Umbilical cord (tissue), 2 donors: ENCODE results near the gene ADCY4. TPM values are rescaled to one million over a fixed set of nuclear protein-coding genes. Genes with fewer than 3 reads are reported as not detected.

Experiments
- DNase-seq: peaks from one replicate; pipeline ENCODE4 v3.0.0-alpha.2; 2015; ENCODE audit warnings: low spot score
- total RNA-seq: library from RNA; depleted of rRNA; stranded (reverse); fragments of >200 nt; gene quantifications from one replicate; pipeline ENCODE4 v1.2.3, GENCODE V29; 2014; ENCODE audit warnings: low replicate concordance; ENCODE audit not compliant: insufficient read depth

The ADCY4 gene
- total RNA-seq, 1 donor from 2014 or later, result 8.2 TPM

- DNase-seq, result no peak
Observed at GRCh38 chr14:24277606-24278321, 57.1 kb downstream of the ADCY4 start.

GRCh38 chr14:24277071-24277470, 57.8 kb downstream of the ADCY4 start:
- DNase-seq, result no peak

- DNase-seq, result no peak
Observed at GRCh38 chr14:24274101-24274543, 60.7 kb downstream of the ADCY4 start.

GRCh38 chr14:24273422-24273998, 61.4 kb downstream of the ADCY4 start:
- DNase-seq, result no peak

- DNase-seq, result peak; percentile 52
Observed at GRCh38 chr14:24272467-24272866, 62.4 kb downstream of the ADCY4 start.

GRCh38 chr14:24271834-24272263, 63.0 kb downstream of the ADCY4 start:
- no peak for DNase-seq

- peak; percentile 91 for DNase-seq
Observed at GRCh38 chr14:24271134-24271833, 63.6 kb downstream of the ADCY4 start, which contains the start of gene RABGGTA. Gene RABGGTA (minus strand): TSS chr14:24271597. CDS start chr14:24271115, 482 bp downstream.

- DNase-seq, result no peak
Observed at GRCh38 chr14:24270537-24271133, 64.2 kb downstream of the ADCY4 start.

GRCh38 chr14:24269910-24270536, 64.8 kb downstream of the ADCY4 start:
- no peak for DNase-seq

GRCh38 chr14:24269368-24269767, 65.5 kb downstream of the ADCY4 start:
- no peak for DNase-seq

Other genes with a start within 250 kb of the ADCY4 start
- 13.2 TPM for gene PCK2, start 240.8 kb downstream of the ADCY4 start, total RNA-seq
- gene DCAF11, start 220.3 kb downstream of the ADCY4 start, total RNA-seq, result 37.3 TPM
- 0.24 TPM for gene NRL, start 220.1 kb downstream of the ADCY4 start, total RNA-seq
- gene FITM1, start 204.4 kb downstream of the ADCY4 start, total RNA-seq, result 3.6 TPM
- 35.4 TPM for gene PSME1, start 198.9 kb downstream of the ADCY4 start, total RNA-seq
- 25.3 TPM for gene EMC9, start 193.5 kb downstream of the ADCY4 start, total RNA-seq
- gene PSME2, start 188.5 kb downstream of the ADCY4 start, total RNA-seq, result 17.1 TPM
- 22.6 TPM for gene RNF31, start 187.6 kb downstream of the ADCY4 start, total RNA-seq
- 133 TPM for gene IRF9, start 173.8 kb downstream of the ADCY4 start, total RNA-seq
- gene REC8, start 163.0 kb downstream of the ADCY4 start, total RNA-seq, result 10.1 TPM
- gene IPO4, start 146.3 kb downstream of the ADCY4 start, total RNA-seq, result 7.7 TPM
- 49.6 TPM for gene TM9SF1, start 139.6 kb downstream of the ADCY4 start, total RNA-seq
- gene TSSK4, start 129.4 kb downstream of the ADCY4 start, total RNA-seq, result not detected
- 5.3 TPM for gene CHMP4A, start 121.6 kb downstream of the ADCY4 start, total RNA-seq
- gene MDP1, start 119.0 kb downstream of the ADCY4 start, total RNA-seq, result 3.9 TPM
- 68.6 TPM for gene NEDD8, start 102.7 kb downstream of the ADCY4 start, total RNA-seq
- gene GMPR2, start 102.1 kb downstream of the ADCY4 start, total RNA-seq, result 49.4 TPM
- gene TINF2, start 92.4 kb downstream of the ADCY4 start, total RNA-seq, result 33.2 TPM
- gene TGM1, start 71.9 kb downstream of the ADCY4 start, total RNA-seq, result 9.4 TPM
- 14.0 TPM for gene RABGGTA, start 63.5 kb downstream of the ADCY4 start, total RNA-seq
- 45.3 TPM for gene DHRS1, start 35.3 kb downstream of the ADCY4 start, total RNA-seq
- gene NOP9, start 35.2 kb downstream of the ADCY4 start, total RNA-seq, result 12.5 TPM
- gene CIDEB, start 27.1 kb downstream of the ADCY4 start, total RNA-seq, result 4.8 TPM
- gene LTB4R2, start 24.9 kb downstream of the ADCY4 start, total RNA-seq, result 8.9 TPM
- gene LTB4R, start 23.6 kb downstream of the ADCY4 start, total RNA-seq, result 1.4 TPM
- gene RIPK3, start 4.9 kb upstream of the ADCY4 start, total RNA-seq, result 5.3 TPM
- gene NFATC4, start 33.1 kb upstream of the ADCY4 start, total RNA-seq, result 40.0 TPM
- gene NYNRIN, start 63.9 kb upstream of the ADCY4 start, total RNA-seq, result 30.8 TPM
- 4.1 TPM for gene CBLN3, start 94.6 kb upstream of the ADCY4 start, total RNA-seq
- gene KHNYN, start 94.9 kb upstream of the ADCY4 start, total RNA-seq, result 80.2 TPM
- gene SDR39U1, start 107.7 kb upstream of the ADCY4 start, total RNA-seq, result 11.1 TPM
- gene CMA1, start 173.2 kb upstream of the ADCY4 start, total RNA-seq, result not detected
- gene CTSG, start 241.2 kb upstream of the ADCY4 start, total RNA-seq, result 9.4 TPM